GM18508 (cell line): Measurements from ENCODE around the gene LCP2.

Experiments used
- ATAC-seq: cut with Tn5 transposase; IDR thresholded peaks from one replicate; pipeline ENCODE4 v1.9.1; 2021; ENCODE audit warnings: moderate number of reproducible peaks; ENCODE audit not compliant: insufficient read depth, unreplicated experiment

LCP2 gene

DNA sequence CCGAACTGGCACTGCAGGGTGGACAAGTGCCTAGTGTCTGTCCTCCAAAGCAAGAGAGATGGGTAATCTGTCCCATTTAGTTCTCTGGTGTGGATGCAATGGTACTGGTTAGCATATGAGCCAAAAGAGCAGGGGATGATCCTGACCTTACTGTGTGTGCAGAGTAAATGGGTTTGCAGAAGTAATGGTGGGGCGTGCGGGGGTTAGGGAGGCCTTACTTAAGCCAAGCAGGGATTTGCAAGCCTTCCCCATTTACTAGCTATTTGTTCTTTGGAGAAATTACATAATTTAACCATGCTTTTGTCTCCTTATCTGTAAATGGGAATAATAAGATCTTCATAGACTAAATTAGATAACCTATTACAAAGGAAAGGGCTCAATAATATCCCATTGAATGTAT, 19.9 kb upstream of the LCP2 start:
- ATAC-seq, result no peak

- no peak for ATAC-seq
Observed at GRCh38 chr5:170316937-170317336, 19.4 kb upstream of the LCP2 start.

- no peak for ATAC-seq
Observed at GRCh38 chr5:170315154-170315553, 17.6 kb upstream of the LCP2 start.

DNA sequence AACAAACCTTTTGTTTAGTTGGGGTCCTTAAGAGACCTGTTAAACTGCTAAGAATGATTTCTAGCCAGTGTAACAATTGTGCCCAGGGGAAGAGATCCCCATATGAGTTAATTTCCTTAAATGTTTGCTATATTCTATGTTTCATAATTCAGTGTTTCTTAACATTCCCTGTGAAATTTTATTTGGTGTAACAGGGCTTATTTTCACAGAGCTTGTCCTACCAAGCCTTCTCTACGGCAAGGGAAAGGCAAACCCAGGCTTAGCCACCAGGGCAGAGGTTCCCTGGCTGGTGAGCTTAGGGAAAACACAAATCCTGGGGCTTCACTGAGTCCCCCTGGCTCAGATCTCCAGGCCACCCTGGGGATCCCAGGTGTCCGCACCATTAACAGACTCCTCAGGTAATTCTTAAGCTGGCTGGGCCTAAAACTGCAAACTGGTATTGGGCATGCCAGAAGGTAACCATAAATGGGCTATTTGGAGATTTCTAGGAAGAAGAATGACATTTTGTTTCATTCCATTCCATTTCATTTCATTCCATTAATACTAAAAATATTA, 17.0 kb upstream of the LCP2 start:
- ATAC-seq, result no peak

- no peak for ATAC-seq
Observed at GRCh38 chr5:170313816-170314215, 16.2 kb upstream of the LCP2 start.

- no peak for ATAC-seq
Observed at GRCh38 chr5:170313344-170313743, 15.8 kb upstream of the LCP2 start.

DNA sequence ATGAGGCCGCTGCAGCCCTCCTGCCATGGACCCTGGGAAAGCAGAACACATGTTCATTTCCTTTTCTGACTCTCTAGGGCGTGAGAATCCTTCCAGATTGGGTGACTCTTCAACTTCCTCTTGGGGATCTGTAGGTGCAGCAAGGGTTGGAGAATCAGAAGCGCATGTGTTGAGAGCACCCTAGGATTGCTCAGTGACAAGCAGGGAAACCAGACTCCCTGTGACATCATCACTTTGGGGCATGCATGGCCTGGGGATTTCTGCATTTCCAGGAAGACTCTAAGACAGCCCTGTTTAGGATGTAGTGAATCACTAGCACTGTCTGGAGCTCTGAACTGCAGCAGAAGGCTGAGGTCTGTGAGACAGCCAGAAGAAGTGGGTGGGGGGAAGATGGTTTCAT, 15.1 kb upstream of the LCP2 start:
- no peak for ATAC-seq

GRCh38 chr5:170312301-170312595, 14.7 kb upstream of the LCP2 start:
- no peak for ATAC-seq

DNA sequence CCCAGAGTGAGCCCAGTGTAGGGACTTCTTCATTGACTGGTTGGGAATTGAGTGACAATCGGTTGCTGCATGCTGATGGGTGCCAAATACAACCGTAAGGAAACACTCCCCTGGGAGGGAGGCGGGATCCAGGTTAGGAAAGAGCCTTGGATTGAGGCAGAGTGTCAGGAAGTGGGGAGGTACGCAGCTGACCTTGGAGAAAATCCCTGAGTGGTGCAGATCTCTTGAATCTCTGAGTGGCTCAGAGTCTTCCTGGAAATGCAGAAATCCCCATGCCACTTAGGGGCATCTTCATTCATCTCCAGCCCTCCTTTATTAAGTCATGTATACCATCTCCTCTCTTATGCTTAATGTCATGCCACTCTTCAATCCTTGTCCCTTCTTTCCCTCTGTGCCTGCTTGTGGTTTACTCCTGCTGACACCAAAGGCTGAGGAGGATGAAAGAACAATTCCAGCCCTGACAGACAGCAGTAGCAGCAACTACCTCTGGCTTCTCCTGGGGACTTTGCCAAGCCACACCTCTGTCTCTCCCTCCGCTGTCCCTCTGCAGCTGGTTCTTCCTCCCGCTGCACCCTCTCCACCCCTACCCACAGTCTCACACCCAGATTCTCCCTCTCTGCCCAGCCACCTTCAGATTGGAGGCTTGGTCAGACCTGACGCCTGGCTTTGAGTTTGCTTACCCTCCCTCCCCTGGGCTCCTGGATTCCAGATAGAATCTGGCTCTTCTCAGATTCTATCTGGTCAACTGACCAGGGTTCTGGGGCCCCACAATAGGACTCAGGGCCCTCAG, 14.1 kb upstream of the LCP2 start:
- ATAC-seq, result no peak

- no peak for ATAC-seq
Observed at GRCh38 chr5:170310256-170310926, 12.8 kb upstream of the LCP2 start.

- no peak for ATAC-seq
Observed at GRCh38 chr5:170308686-170309085, 11.1 kb upstream of the LCP2 start.

DNA sequence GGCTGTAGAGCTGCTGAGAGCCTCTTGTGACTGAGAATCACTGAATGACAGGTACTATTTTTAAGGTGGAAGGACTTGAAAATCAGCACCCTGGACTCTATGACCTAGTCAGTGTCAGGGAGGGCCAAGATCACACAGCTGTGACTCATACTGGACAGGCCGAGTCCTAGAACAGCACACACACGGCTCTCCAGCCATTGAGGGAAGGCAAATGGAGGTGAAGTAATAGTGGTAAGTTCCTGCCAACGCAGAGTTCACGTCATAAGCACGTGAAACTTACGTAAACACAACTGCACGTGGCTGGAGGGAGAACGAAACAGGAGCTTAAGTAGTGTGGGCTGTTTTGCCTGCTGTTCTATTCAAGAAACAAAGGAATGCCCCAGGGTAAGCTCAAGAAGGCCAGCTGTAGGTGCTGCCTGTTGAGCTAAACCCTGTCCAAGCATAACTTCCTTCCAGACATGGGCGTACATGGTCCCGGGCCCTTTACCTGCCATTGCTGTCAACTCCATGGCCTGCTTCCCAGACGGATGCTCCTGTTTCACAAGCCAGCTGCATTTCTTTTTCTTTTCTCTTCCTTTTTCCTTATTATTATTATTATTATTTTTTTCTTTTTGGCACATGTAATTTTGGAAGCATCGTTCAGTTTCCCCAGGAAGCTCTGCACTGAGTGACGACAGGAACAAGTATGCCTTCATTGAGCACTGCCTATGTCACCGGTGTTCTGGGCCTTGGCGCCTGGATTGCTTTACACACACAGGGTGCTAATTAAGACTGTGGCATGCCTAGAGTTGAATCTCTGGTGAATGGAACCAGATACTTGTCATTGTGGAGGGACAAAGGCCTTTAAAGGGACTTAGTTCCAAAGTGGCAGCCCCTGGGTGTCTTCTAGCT, 10.2 kb upstream of the LCP2 start:
- no peak for ATAC-seq

GRCh38 chr5:170306381-170306831, 8.8 kb upstream of the LCP2 start:
- ATAC-seq, result peak; percentile 61

- no peak for ATAC-seq
Observed at GRCh38 chr5:170305646-170306025, 8.1 kb upstream of the LCP2 start.

DNA sequence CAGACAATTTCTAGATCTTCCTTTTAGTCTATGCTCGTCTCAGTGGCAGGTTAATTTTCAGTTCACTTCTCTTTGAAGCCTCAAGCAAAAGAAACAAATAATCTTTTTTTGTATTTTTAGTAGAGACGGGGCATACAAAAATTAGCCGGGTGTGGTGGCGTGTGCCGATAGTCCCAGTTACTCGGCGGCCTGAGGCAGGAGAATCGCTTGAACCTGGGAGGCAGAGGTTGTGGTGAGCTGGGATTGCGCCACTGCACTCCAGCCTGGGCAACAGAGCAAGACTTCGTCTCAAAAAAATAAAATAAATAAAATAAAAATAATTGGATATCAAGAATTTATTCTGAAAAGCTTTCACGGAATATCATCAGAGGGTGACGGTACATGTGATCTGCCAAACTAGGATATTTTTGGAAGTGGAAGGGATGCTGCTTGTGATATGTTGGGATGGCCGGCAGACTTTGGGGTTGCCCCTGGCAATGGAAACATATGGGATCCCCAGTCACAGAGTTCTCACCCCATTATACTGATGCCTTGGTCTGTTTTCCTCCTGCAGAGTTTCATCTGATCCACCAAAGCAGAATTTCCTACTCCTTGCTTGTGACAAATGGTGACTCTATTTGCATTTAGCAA, 7.6 kb upstream of the LCP2 start:
- no peak for ATAC-seq

DNA sequence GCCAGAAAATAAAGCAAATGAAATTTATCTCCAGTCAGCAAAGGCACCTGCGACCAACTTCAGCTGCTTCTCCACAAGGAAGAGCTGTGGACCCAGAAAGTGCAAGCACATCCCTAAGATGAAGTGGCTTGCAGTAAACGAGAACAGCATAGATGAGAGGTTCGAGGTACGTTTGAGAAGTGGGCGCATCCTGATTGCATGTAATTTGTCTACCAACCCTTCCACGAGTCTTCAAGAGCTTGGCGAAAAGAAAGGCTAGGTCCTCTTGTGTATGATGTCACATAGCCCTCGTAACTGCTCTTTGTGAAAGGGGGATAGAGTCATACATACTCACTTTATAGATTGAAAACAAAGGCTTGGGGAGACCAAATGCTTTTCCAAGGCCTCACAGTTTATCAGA, 6.0 kb upstream of the LCP2 start:
- no peak for ATAC-seq

DNA sequence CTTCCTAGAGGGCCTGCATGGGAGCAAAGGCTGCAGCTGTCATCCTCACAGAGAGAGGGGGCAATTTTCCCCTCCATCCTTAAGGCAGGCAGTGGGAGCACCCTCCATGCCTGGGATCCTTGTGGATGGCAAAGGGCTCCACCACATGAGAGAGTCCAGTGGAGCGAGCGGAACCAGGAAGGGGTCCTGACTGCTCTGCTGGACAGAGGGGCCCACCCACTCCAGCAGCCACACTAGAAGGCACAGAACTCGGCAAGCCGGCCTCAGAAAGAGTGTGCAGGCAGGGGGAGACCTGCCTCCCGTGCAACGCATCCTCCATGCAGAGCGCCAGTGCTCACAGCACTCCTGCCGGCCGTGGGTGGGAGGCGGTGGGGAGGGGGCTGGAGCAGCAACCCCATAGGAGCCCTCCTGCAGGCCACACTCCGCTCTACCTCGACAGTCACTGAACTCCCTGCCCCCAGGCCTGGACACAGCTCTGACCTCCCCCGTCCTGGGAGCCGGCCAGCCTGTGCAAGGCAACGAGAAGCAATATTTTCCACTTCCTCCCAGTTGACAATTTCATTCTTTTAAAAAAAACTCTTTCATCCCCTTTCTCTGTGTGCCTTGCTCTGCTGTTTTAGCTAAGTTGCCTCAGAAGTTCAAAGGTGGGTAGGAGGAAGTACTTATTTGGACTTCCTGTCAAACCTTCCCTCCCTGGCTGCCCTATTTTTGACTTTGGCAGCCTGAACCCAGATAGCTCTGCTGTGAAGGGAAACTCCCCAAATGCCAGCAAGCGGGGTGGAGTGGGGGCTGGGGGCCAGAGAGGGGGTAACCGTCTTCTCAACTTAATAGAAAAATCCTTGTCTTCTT, 5.3 kb upstream of the LCP2 start:
- ATAC-seq, result peak; percentile 56

- no peak for ATAC-seq
Observed at GRCh38 chr5:170301981-170302652, 4.5 kb upstream of the LCP2 start.

GRCh38 chr5:170301149-170301548, 3.6 kb upstream of the LCP2 start:
- ATAC-seq, result no peak
